CD4-positive, alpha-beta T cell treated with Interleukin-15 for 1 hour (primary cell): Measurements from ENCODE around the gene BEND6.

Experiments used
- DNase-seq: peaks from one replicate; pipeline ENCODE4 v3.0.0-alpha.2; 2020

Gene BEND6

DNA sequence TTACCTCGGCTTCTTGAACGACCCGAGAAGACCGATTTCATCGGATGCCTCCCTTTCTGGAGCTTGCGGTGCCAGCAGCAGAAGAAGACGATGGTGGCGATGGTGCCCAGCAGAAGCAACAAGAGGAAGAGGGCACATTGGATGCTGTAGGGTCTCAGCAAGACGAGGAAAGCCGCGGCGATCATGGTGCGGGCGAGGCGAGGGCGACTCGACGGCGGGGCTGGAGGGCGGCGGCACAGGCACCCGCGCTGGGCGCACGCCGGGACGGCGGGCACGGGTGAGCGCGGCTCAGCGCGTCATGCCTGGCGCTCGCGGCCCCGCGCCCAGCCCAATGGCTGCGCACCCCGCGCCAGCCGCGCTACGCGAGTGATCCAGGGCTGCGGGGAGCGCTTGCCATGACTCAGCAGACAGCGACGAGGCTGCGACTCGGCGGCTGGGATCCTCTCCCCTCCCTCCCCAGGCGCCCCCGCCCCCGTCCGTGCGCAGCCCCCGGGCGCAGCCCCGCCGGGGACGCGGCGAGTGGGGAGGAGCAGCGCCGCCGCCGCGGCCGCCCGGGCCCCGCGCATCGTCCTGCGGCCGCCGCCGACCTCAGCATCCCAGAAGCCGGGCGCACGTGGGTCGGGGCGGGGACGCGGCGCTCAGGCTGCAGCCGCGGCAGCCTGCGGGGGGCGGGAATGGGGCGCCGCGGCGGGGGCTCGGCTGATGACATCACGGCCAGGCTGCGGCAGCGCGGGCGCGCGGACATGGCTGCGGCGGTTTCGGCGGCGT lies at the start of gene BEND6:
BEND6 (plus strand) TSS at position 705 of the 768 bp plus-strand sequence. CDS start 26,704 bp downstream, outside the sequence.
- DNase-seq = no peak

GRCh38 chr6:56905378-56905777 lies 49.5 kb upstream of the BEND6 start:
- DNase-seq = no peak

GRCh38 chr6:56906752-56907151 lies 48.2 kb upstream of the BEND6 start:
- no peak for DNase-seq

DNA sequence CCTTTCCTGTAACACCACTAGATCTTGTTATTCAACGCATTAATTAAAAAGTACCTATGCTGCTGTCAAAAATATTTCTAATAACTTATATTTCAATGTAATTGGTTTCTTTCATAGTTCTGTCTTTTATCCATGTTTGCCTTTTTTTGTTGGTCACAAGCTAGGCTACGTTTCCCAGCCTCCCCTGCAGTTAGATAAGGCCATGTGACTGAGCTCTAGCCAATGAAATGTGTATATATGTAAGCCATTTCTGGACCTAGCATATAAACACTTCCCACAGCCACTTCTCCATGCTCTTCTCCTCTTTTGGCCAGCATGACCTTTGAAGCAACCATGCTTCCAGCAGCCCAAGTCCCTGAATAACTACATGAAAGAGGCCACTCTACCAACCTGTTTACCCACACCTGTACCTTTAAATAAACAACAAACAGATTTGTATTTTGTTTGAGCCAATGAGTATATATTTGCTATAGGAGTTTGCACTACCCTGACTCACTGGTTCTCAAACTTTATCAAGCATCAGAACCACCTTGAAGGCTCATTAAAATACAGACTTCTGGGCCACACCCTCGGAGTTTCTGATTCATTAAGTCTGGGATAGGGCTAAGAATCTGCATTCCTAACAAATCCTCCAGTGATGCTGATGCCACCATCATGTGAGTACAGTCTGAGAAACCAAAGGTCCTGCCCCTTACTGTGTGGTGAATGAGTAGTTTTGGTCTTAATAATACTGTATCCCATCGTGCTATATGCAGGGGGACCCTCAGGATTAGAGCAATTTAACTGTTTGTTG lies 45.6 kb upstream of the BEND6 start:
- DNase-seq = no peak

DNA sequence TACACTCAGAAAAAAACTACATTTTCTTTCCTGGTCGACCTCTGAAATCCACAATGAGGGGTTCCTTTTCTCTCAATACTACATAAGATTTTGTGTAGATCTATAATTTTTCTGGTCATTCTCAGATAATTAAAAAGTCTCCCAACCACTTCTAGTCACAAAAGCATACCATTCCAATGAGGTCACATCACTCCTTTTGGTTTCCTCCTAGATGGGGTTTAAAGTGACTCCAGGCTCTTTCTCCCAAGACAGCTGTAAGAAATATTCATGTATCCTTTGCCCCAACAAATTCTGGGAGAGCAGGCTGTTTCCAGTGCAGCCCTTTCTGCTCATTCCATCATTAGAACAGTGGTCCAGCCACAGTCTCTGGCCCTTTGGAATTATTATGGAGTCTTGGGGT lies 43.1 kb upstream of the BEND6 start:
- no peak for DNase-seq

DNA sequence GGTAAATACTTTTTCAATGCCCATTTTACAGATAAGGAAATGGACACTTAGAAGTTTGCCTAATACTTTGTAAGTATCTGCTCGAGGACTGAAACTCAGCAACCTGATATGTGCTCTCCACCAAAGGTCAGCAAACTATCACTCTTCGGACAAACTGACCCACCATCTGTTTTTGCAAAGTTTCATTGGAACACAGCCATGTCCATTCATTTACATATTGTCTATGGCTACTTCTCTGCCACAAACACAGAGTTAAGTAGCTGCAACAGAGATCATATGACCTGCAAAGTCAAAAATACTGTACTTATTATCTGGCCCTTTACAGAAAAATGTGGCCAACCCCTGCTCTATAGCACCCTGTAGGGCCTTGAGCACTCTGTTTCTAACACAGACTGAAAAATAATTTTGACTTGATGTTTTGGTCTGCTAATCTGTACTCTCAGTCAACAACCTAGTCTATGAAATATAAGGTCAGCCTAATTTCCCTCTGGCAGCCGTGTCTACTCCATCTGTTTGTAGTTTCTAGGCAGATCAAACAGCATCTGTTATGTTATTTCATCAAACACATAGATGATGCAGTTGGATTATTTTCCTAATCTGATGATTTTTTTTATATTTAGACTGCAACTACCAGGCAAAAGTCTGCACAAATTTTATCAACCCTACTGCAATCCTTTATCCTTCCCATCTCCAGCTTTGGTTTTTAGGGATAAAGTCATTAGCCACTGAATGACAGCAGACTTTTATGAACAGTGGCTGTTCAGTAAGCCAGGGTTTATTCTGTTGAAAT lies 41.4 kb upstream of the BEND6 start:
- no peak for DNase-seq

- DNase-seq = no peak
Observed at GRCh38 chr6:56914798-56915658, 39.9 kb upstream of the BEND6 start.

DNA sequence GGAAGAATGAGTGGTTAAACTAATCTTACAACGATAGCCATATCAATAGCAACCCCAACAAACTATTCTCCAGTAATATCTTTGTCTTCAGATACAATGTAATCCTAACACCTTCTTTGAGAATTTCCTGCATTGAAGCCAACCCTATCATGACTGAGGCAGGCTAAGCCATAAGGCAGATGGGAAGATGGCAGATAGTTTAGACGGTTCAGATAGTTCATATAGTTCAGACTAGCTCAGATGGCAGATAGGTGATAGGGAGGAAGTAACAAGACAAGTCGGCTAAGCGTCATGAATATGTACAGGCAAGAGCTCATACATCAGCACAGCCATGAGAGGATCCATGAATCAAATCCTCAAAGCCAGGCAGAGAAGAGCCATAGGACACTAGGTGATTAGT lies 39.1 kb upstream of the BEND6 start:
- no peak for DNase-seq

DNA sequence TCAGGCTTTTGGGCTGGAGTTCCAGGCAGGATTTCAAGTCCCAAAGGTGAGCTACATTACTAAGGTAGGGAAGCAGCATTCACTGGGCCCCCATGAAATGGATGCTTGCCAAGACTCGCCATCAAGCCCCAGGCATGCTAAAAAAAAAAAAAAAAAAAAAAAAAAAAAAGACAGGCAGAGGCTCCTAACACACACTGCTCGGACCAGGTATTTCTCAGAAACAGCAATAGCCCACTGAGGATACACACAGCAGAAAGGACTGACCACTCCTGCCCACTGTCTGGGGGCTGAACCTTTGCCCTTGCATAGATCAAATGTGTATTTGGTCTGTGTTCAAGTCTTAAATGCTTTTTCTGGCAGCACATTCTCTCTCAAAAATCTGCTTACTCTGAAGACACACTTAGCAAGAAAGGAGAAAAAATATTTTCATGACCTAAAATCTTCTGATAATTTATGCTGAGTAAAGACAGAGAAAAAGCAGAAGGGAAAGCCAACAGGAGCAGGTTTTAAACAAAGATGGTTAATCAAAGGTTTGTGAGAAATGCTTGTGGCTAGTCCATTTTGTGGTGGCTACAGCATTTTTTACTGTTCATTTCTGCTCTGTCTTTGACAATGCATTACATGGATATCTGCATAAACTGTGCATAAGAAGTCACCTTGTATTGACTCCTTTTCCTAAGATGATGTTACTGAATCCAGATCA lies 37.9 kb upstream of the BEND6 start:
- no peak for DNase-seq

DNA sequence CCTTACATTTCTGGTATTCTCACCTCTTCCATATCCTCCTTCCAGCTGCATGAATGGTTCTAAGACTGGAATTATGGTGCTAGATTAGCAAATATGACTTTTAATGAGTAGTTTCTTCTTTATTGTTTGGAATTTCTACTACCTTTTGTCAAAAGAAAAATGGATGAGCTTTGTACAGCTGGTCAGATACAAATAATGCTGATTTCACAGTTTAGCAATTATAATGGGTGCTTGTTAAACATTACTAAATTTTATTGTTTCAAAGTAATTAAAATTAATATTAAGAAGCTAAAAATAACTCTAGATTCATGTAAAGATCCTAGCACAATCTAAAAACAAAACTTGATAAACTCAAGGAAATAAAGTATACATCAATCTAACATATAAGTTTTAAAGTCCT lies 32.3 kb upstream of the BEND6 start:
- no peak for DNase-seq

DNA sequence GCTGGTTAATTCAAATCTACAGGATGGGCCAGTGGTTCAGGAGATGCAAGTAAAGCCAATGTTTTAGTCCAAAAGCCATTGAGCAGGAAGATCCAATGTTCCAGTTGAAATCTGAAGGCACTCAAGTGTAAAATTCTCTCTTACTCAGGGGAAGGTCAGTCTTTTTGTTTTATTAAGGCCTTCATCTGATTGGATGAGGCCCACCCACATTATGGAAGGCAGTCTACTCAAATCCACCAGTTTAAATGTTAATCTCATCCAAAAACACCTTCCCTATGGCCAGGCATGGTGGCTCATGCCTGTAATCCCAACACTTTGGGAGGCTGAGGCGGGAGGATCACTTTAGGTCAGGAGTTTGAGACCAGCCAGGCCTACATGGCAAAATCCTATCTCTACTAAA lies 31.3 kb upstream of the BEND6 start:
- no peak for DNase-seq

DNA sequence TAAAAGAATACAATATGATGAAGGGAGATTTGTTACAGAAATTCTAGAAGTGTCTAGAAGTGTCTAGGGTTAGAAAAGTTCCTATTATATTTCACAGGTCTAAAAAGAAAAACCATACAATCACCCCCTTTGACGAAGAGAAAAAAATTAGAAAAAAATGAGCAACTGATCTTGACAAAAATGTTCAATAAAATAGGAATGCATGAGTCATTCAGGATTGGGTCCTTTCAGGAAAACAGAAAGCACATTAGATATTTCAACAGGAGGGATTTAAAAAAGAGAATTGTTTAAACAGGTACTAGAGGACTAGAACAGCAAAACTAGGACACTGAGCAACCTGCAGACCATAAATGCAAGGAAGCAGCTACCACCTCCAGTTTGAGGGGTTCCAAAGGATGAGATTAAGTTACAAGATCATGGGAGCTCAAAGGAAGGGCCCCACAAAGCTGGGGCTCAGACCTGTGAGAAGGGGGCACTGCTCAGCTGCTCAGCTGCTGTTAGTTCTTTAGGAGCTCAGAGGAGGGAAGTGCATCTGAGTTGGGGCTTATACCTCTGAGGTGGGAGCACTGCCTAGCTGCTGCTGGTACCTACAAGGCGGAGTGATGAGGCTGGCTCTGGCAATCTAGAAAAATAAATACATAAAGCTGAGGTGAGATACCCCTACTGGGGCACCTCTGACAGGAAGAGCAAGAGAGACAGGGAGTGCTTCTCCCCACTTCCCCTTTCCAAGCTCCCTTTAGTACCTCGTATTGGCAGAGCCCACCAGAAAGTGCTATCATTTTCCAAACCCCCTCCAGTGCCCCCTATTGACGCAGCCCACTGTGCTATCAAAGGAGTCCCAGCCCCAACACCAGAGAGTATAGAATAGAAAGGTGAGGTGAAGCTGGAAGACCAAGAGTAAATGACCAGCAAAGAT lies 27.1 kb upstream of the BEND6 start:
- no peak for DNase-seq

DNA sequence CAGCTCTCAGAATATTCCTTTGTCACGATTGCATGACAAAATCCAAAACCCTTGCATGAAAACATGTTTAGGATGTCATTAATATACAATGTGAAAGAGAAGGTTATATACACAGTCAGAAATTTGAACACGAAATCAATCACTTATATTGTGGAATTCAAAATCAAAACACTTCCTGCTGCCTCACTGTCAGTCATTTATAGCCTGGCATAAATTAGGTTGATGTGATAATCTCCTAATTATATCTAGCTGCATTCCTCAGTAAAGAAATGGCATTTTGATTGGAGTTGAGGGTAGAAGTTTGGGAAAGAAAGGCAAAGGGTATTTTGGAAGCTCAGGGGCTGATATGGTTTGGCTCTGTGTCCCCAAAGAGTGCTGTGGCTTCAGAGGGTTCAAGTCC lies 24.1 kb upstream of the BEND6 start:
- no peak for DNase-seq

DNA sequence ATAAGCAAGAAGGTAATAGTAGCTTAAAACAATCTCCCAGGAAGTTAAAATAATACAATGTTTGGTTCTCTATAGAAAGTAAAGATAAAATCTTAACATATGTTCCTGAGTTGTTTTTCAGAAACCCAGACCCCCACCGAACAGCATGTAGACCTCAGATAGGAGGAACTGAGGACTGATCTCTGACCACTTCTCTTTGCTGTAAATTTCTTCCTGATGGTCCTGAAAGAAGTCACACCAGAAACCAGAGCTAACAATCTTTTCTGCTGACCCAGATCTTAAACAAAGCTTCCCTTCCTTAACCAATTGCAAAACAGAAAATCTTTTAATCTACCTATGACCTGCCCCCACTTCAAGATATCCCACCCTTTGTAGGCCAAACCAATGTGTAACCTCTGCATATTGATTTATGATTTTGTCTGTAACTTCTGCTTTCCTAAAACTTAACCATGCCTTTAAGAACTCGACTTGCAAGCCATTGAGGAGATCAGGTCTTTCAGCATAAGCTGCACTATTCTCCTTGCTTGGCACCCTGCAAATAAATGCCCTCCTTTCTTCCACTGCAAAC lies 21.9 kb upstream of the BEND6 start:
- no peak for DNase-seq

- DNase-seq = no peak
Observed at GRCh38 chr6:56933650-56934049, 21.3 kb upstream of the BEND6 start.

DNA sequence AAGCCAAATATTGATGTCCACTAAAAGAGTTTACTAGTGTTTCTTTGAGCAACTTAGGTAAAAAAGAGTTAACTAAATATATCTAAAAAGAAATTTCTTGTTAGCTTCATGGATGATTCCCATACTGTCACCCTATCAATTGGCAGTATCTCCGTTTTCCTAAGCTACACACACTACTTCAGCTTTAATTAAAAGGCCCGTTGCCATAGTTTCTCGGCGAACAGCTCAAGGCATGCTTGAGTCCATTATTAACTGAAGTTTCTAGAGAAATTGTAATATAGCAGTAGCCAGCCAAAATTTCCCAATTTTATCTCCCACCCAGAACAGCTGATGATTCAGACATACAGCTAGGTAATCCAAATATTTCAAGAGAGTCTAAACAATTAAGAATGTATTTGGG lies 20.0 kb upstream of the BEND6 start:
- DNase-seq = no peak

DNA sequence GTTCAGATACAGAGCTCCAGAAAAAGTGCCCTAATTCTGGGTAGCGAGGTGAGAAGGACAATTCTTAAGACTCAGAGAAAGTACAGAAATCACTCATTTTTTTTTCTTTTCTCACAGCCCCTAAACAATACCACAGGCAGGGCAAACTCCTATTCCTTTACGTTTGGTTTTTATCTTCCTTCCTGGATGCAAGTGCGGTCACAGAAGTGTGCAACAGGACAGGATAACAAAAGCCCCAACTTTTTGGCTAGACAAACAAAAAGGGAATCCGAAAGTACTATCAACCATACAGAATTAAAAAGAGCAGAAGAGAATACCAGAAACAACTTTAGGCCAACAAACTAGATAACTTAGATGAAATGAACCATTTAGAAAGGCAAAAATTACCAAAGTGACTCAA lies 18.4 kb upstream of the BEND6 start:
- no peak for DNase-seq

DNA sequence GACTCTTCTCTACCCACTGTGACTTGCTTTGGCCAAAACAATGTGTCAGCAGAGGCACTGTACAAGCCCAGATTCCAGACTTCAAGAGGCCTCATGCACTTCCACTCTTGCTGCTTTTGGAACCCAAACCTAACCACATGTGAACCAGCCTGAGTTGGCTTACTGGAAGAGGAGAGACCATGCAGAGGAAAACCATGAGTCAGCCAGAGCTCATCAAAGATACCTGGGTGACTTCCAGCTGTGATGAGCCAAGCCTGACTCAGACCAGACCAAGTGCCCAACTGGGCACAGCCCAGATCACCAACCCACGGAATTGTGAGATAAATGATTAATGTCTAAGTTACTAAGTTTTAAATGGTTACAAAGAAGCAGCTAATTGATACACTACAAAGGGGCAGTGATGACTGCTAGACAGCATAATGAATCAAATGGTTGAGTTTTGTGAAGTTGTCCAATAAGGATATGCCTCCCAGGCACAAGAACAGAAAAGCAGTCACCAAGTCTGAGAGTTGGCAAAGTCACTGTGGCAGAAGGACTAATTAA lies 16.2 kb upstream of the BEND6 start:
- DNase-seq = no peak

DNA sequence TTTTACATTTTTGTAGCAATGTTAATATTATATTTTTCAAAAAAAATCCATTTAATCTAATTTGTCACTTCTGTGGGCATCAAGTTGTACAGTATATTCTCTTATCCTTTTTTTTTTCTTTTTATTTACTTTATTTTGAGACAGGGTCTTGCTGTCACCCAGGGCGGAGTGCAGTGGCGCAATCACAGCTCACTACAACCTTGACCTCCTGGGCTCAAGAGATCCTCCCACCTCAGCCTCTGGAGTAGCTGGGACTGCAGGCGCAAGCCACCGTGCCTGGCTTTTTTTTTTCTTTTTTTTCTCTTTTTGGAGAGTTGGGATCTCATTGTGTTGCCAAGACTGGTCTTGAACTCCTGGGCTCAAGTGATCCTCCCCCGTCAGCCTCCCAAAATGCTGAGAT lies 14.4 kb upstream of the BEND6 start:
- DNase-seq = no peak

GRCh38 chr6:56940977-56941376 lies 13.9 kb upstream of the BEND6 start:
- no peak for DNase-seq
